Measurements from ENCODE around the gene TMEM132A.
"Not testable (repeated sequence)": the region's sequence is repeated elsewhere in the genome, so short reads cannot be mapped to it uniquely, and the experiment has no call there.

The TMEM132A gene

DNA sequence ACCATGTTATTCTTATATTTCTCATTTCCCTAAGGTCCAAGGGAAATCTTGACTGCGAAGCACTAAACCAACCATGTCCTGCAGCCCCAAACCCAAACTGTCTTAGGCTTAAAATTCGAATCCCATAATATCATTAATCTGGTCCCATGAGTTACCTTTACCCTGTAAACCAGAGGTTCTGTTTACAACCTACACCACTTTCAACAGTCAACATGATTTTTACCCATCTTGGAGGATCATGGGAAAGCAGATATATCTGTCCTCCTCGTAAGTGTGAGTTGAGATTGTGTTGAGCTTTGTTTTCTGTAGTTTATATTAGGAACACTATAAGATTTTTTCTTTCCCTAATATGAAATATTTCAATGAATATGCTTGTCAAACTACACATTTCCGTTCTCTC lies 24.3 kb upstream of the TMEM132A start:
- no peaks in the 10 kb centered on the region for H3K9me3 ChIP-seq (replicated peaks in 1 of 11)
- peaks cover 19 to 91% (median 68%) of the 10 kb centered on the region in 11 experiments; a peak in 21 of 22 replicates for H4K20me1 ChIP-seq
- no peak for TF ChIP-seq Cebpa-rat (IDR thresholded peaks at IDR 0.05)
- peaks cover 10 to 27% (median 16%) of the 10 kb centered on the region in 10 experiments for H3K4me1 ChIP-seq
- H3K4me2 ChIP-seq = no peak overlapping the region
- H3K27ac ChIP-seq = no peak overlapping the region
- H3K9ac ChIP-seq = peak overlapping the region in 2 of 11 experiments; percentile 2 to 14; a peak in 1 of 22 replicates
- H3K36me3 ChIP-seq = peaks cover 86 to 100% (median 96%) of the 10 kb centered on the region in 11 experiments
- no peak overlapping the region for H3K4me3 ChIP-seq
- H3K27me3 ChIP-seq = no peaks in the 10 kb centered on the region

- Histone ChIP-seq H3K4me1 (peaks cover 15 to 26% (median 21%) of the 10 kb centered on the region in 10 experiments), H3K4me3 (no peak overlapping the region), H3K9me3 (replicated peaks in 1 of 11) (no peaks in the 10 kb centered on the region), H3K36me3 (peaks cover 78 to 92% (median 87%) of the 10 kb centered on the region in 11 experiments), H3K4me2 (no peak overlapping the region), H3K27me3 (no peaks in the 10 kb centered on the region), H3K27ac (no peak overlapping the region), H3K9ac (peak overlapping the region in 4 of 11 experiments; percentile 2 to 18 (median 12); a peak in 3 of 22 replicates), H4K20me1 (peaks cover 19 to 92% (median 77%) of the 10 kb centered on the region in 11 experiments; a peak in 21 of 22 replicates)
- no peak for TF ChIP-seq Cebpa-rat (IDR thresholded peaks at IDR 0.05)
Observed at GRCh38 chr11:60900673-60901404, 23.4 kb upstream of the TMEM132A start.

- Histone ChIP-seq H3K27ac (no peak overlapping the region), H3K9ac (peak overlapping the region in 3 of 11 experiments; percentile 7 to 23 (median 21); a peak in 2 of 22 replicates), H4K20me1 (peaks cover 19 to 85% (median 81%) of the 10 kb centered on the region in 11 experiments; a peak in 21 of 22 replicates), H3K4me3 (no peak overlapping the region), H3K9me3 (replicated peaks in 1 of 11) (no peaks in the 10 kb centered on the region), H3K27me3 (no peaks in the 10 kb centered on the region), H3K4me2 (no peak overlapping the region), H3K36me3 (peaks cover 60 to 75% (median 69%) of the 10 kb centered on the region in 11 experiments), H3K4me1 (peaks cover 22 to 31% (median 28%) of the 10 kb centered on the region in 10 experiments)
- no peak for TF ChIP-seq Cebpa-rat (IDR thresholded peaks at IDR 0.05)
Observed at GRCh38 chr11:60902625-60903024, 21.6 kb upstream of the TMEM132A start.

GRCh38 chr11:60905047-60905446 lies 19.2 kb upstream of the TMEM132A start:
- H3K4me1 ChIP-seq = peaks cover 29 to 54% (median 37%) of the 10 kb centered on the region in 10 experiments
- peak overlapping the region; percentile 88 to 99 (median 94) for H3K4me2 ChIP-seq

GRCh38 chr11:60905551-60906113 lies 18.6 kb upstream of the TMEM132A start:
- no peak for TF ChIP-seq Cebpa-rat (IDR thresholded peaks at IDR 0.05)
- Histone ChIP-seq H3K9me3 (replicated peaks in 1 of 11) (peaks cover 8 to 15% (median 13%) of the 10 kb centered on the region in 11 experiments; a peak in 20 of 22 replicates), H3K27ac (peak overlapping the region; percentile 76 to 98 (median 95)), H3K4me2 (peak overlapping the region; percentile 88 to 99 (median 94)), H3K27me3 (no peaks in the 10 kb centered on the region), H3K36me3 (peaks cover 31 to 45% (median 39%) of the 10 kb centered on the region in 11 experiments), H3K4me1 (peaks cover 35 to 59% (median 42%) of the 10 kb centered on the region in 10 experiments), H3K4me3 (peak overlapping the region; percentile 85 to 98 (median 92)), H3K9ac (peak overlapping the region; percentile 92 to 98 (median 96)), H4K20me1 (peaks cover 19 to 56% (median 53%) of the 10 kb centered on the region in 11 experiments; a peak in 21 of 22 replicates)

More at GRCh38 chr11:60905047-60905446, 19.2 kb upstream of the TMEM132A start:
- H3K9ac ChIP-seq = peak overlapping the region; percentile 92 to 98 (median 96)
- TF ChIP-seq Cebpa-rat (IDR thresholded peaks at IDR 0.05) = no peak
- peak overlapping the region in 10 of 11 experiments; percentile 84 to 98 (median 95); a peak in 19 of 22 replicates for H3K27ac ChIP-seq
- H3K36me3 ChIP-seq = peaks cover 37 to 51% (median 45%) of the 10 kb centered on the region in 11 experiments
- peaks cover 19 to 61% (median 59%) of the 10 kb centered on the region in 11 experiments; a peak in 21 of 22 replicates for H4K20me1 ChIP-seq
- H3K9me3 ChIP-seq (replicated peaks in 1 of 11) = peaks cover 8 to 15% (median 11%) of the 10 kb centered on the region in 11 experiments; a peak in 20 of 22 replicates
- H3K27me3 ChIP-seq = no peaks in the 10 kb centered on the region
- H3K4me3 ChIP-seq = peak overlapping the region; percentile 85 to 98 (median 92)

- H3K36me3 ChIP-seq = peaks cover 24 to 38% (median 32%) of the 10 kb centered on the region in 11 experiments
- H3K27me3 ChIP-seq = no peaks in the 10 kb centered on the region
- peaks cover 19 to 48% (median 46%) of the 10 kb centered on the region in 11 experiments; a peak in 21 of 22 replicates for H4K20me1 ChIP-seq
- peak within 1 kb of the TSS; percentile 85 to 98 (median 92) for H3K4me3 ChIP-seq
- H3K4me2 ChIP-seq = peak within 1 kb of the TSS; percentile 88 to 99 (median 94)
- no peak for TF ChIP-seq Cebpa-rat (IDR thresholded peaks at IDR 0.05)
- H3K9ac ChIP-seq = peak within 1 kb of the TSS; percentile 92 to 98 (median 96)
- H3K27ac ChIP-seq = peak within 1 kb of the TSS; percentile 79 to 98 (median 95)
- H3K4me1 ChIP-seq = peaks cover 42 to 67% (median 50%) of the 10 kb centered on the region in 10 experiments
- peaks cover 8 to 15% (median 13%) of the 10 kb centered on the region in 11 experiments; a peak in 20 of 22 replicates for H3K9me3 ChIP-seq (replicated peaks in 1 of 11)
Observed at GRCh38 chr11:60906132-60906972, 17.9 kb upstream of the TMEM132A start, which contains the start of gene PRPF19. Gene PRPF19 (minus strand): TSS chr11:60906585. CDS start chr11:60906382, 203 bp downstream.

GRCh38 chr11:60908803-60909202 lies 15.5 kb upstream of the TMEM132A start:
- Histone ChIP-seq H3K4me3 (no peak overlapping the region), H3K36me3 (peaks cover 0 to 13% (median 8%) of the 10 kb centered on the region in 11 experiments; a peak in 17 of 22 replicates), H3K27ac (peak overlapping the region in 7 of 11 experiments; percentile 80 to 94 (median 84); a peak in 12 of 22 replicates), H3K9me3 (replicated peaks in 1 of 11) (peaks cover 8 to 15% (median 13%) of the 10 kb centered on the region in 11 experiments; a peak in 20 of 22 replicates), H3K27me3 (no peaks in the 10 kb centered on the region), H3K4me2 (peak overlapping the region in 4 of 11 experiments; percentile 87 to 97 (median 95); a peak in 6 of 22 replicates), H3K4me1 (peaks cover 64 to 88% (median 68%) of the 10 kb centered on the region in 10 experiments), H3K9ac (no peak overlapping the region), H4K20me1 (peaks cover 7 to 24% (median 22%) of the 10 kb centered on the region in 11 experiments; a peak in 18 of 22 replicates)
- no peak for TF ChIP-seq Cebpa-rat (IDR thresholded peaks at IDR 0.05)

- Histone ChIP-seq H3K4me1 (peaks cover 55 to 78% (median 60%) of the 10 kb centered on the region in 10 experiments), H3K27ac (peak overlapping the region; percentile 54 to 94 (median 84); a peak in 21 of 22 replicates)
Observed at GRCh38 chr11:60909680-60910280, 14.5 kb upstream of the TMEM132A start.

More at GRCh38 chr11:60909680-60910280, 14.5 kb upstream of the TMEM132A start:
- H3K27me3 ChIP-seq, H3K36me3 ChIP-seq: not testable (repeated sequence)
- peak overlapping the region in 2 of 10 experiments; percentile 7 to 46; a peak in 3 of 20 replicates for H3K4me3 ChIP-seq
- H4K20me1 ChIP-seq = peaks cover 0 to 17% (median 12%) of the 10 kb centered on the region in 11 experiments; a peak in 18 of 22 replicates
- H3K4me2 ChIP-seq = peak overlapping the region; percentile 87 to 98 (median 97)
- H3K9ac ChIP-seq = peak overlapping the region; percentile 12 to 70 (median 56); a peak in 17 of 22 replicates
- H3K9me3 ChIP-seq (replicated peaks in 1 of 11) = peaks cover 8 to 15% (median 13%) of the 10 kb centered on the region in 11 experiments; a peak in 20 of 22 replicates

Data from BLaER1 treated with 17β-estradiol and CSF1 and Interleukin-3, amounts not matched to agents 10 nM and 100 nM (cell line).